ENCODE measurements around the gene MEIOC.

DNA sequence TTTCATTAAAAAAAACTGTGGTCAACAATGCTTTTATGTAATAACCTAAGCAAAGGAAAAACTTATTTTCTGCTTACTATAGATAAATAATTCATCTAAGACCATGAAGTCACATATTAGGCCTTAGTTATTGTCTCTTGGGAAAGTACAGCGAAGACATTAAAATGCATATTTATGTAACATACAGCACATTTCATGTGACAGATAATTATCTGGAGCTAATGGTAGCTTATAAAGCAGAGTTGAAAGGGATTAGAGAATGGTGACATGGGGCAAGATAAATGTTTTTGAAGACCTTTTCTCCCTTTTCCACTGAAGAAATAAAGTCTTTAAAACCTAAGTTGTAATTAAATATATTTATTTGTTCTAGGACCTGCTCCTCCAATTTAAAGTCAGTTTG is 9.7 kb downstream of the MEIOC start:
- TF ChIP-seq POLR2A (IDR thresholded peaks at IDR 0.05; ENCODE audit: extremely low read depth, insufficient read length) = no peak
- TF ChIP-seq, protein P1, sequence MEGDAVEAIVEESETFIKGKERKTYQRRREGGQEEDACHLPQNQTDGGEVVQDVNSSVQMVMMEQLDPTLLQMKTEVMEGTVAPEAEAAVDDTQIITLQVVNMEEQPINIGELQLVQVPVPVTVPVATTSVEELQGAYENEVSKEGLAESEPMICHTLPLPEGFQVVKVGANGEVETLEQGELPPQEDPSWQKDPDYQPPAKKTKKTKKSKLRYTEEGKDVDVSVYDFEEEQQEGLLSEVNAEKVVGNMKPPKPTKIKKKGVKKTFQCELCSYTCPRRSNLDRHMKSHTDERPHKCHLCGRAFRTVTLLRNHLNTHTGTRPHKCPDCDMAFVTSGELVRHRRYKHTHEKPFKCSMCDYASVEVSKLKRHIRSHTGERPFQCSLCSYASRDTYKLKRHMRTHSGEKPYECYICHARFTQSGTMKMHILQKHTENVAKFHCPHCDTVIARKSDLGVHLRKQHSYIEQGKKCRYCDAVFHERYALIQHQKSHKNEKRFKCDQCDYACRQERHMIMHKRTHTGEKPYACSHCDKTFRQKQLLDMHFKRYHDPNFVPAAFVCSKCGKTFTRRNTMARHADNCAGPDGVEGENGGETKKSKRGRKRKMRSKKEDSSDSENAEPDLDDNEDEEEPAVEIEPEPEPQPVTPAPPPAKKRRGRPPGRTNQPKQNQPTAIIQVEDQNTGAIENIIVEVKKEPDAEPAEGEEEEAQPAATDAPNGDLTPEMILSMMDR (IDR thresholded peaks at IDR 0.05; ENCODE audit: low read depth, low read length) = no peak
- TF ChIP-seq, protein P2, sequence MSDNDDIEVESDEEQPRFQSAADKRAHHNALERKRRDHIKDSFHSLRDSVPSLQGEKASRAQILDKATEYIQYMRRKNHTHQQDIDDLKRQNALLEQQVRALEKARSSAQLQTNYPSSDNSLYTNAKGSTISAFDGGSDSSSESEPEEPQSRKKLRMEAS (IDR thresholded peaks at IDR 0.05; ENCODE audit: low read depth, low read length) = no peak
- no peak for TF ChIP-seq MYC (IDR thresholded peaks at IDR 0.05; ENCODE audit: low read depth, low read length)

Data from NB4 (cell line).